ENCODE results near the gene SMIM23.

DNA sequence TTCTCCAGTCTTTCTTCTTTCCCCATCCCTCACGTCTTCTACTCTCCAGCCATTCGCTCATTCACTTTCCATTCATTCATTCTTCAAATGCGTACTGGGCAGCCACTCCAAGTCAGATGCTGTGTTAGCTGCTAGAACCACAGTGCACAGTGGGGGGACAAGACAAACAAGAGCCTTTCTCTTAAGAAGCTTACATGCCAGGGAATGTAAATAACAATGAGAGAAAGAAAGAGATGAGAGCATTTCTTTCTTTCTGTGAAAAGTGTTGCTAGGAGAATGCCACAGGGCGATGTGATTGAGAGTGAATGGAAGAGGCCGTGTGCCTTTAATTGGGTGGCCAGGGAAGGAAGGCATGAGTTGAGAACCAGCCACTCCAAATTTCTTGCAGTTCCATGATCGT lies 46.3 kb upstream of the SMIM23 start:
- TF ChIP-seq, protein P1, sequence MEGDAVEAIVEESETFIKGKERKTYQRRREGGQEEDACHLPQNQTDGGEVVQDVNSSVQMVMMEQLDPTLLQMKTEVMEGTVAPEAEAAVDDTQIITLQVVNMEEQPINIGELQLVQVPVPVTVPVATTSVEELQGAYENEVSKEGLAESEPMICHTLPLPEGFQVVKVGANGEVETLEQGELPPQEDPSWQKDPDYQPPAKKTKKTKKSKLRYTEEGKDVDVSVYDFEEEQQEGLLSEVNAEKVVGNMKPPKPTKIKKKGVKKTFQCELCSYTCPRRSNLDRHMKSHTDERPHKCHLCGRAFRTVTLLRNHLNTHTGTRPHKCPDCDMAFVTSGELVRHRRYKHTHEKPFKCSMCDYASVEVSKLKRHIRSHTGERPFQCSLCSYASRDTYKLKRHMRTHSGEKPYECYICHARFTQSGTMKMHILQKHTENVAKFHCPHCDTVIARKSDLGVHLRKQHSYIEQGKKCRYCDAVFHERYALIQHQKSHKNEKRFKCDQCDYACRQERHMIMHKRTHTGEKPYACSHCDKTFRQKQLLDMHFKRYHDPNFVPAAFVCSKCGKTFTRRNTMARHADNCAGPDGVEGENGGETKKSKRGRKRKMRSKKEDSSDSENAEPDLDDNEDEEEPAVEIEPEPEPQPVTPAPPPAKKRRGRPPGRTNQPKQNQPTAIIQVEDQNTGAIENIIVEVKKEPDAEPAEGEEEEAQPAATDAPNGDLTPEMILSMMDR (IDR thresholded peaks at IDR 0.05): no peak
- no peak for TF ChIP-seq POLR2A (IDR thresholded peaks at IDR 0.05)
- TF ChIP-seq POLR2AphosphoS5 (IDR thresholded peaks at IDR 0.05): no peak

Measured in breast epithelium (tissue), 3 donors.